ENCODE results near the gene NAV2. TPM values are rescaled to one million over a fixed set of nuclear protein-coding genes. Genes with fewer than 3 reads are reported as not detected.

NAV2 gene
- polyA plus RNA-seq, 1 donor (not counting 4 experiments of a cell fraction or from before 2014, with no cell fraction given): 4.0 TPM

GRCh38 chr11:19852288-19852687, 139.7 kb downstream of the NAV2 start:
- no peaks in the 10 kb centered on the region for H3K36me3 ChIP-seq (ENCODE audit: control insufficient read depth in 2 of 2, extremely low read depth in 1 of 2, insufficient read depth in 2 of 2, low read length in 2 of 2)
- no peaks in the 10 kb centered on the region for H3K4me1 ChIP-seq (ENCODE audit: control insufficient read depth, extremely low read depth, insufficient read depth, low read length)
- H3K27ac ChIP-seq (ENCODE audit: control insufficient read depth, insufficient read depth, low read length): no peak overlapping the region
- H3K9ac ChIP-seq (ENCODE audit: control insufficient read depth, extremely low read depth, insufficient read depth, low read length): no peak overlapping the region
- H4K20me1 ChIP-seq (ENCODE audit: control insufficient read depth, extremely low read depth, insufficient read depth, low read length): no peaks in the 10 kb centered on the region
- TF ChIP-seq EZH2 (IDR thresholded peaks at IDR 0.05; ENCODE audit: low read length) (no peak), CTCF (optimal IDR thresholded peaks at IDR 0.05 in 1 of 3, IDR thresholded peaks at IDR 0.05 in 1 of 3, conservative IDR thresholded peaks at IDR 0.05 in 1 of 3; ENCODE audit: extremely low read depth in 1 of 3, insufficient read depth in 2 of 3, low read length in 3 of 3) (no peak)
- no peaks in the 10 kb centered on the region for H3K9me3 ChIP-seq (ENCODE audit: control insufficient read depth, low read depth, low read length)
- H3K9me1 ChIP-seq (ENCODE audit: control insufficient read depth, extremely low read depth, insufficient read depth, low read length): no peaks in the 10 kb centered on the region
- H3K27me3 ChIP-seq (ENCODE audit: control insufficient read depth, extremely low read depth, insufficient read depth, low read length): peaks cover 2% of the 10 kb centered on the region
- FAIRE-seq: no peak
- no peak for DNase-seq (ENCODE audit: low read depth, low spot score)
- no peak overlapping the region for H3K4me3 ChIP-seq (ENCODE audit: control insufficient read depth in 2 of 3, extremely low read depth in 1 of 3, insufficient read depth in 2 of 3, low read depth in 1 of 3, low read length in 3 of 3)
- H3K79me2 ChIP-seq (ENCODE audit: control insufficient read depth, insufficient read depth, low read length): no peaks in the 10 kb centered on the region
- H3K4me2 ChIP-seq (ENCODE audit: control insufficient read depth, extremely low read depth, insufficient read depth, low read depth, low read length): no peak overlapping the region
- dilution Hi-C loops (cut with MboI; ENCODE audit: extremely low pct_ligation_motif_present, low sequenced_read_pairs): no loop called here
- no peak overlapping the region for H2AFZ ChIP-seq (ENCODE audit: control insufficient read depth, low read length)

GRCh38 chr11:19853016-19853415, 140.4 kb downstream of the NAV2 start:
- dilution Hi-C loops (cut with MboI; ENCODE audit: extremely low pct_ligation_motif_present, low sequenced_read_pairs): no loop called here
- TF ChIP-seq EZH2 (IDR thresholded peaks at IDR 0.05; ENCODE audit: low read length) (no peak), CTCF (optimal IDR thresholded peaks at IDR 0.05 in 1 of 3, IDR thresholded peaks at IDR 0.05 in 1 of 3, conservative IDR thresholded peaks at IDR 0.05 in 1 of 3; ENCODE audit: extremely low read depth in 1 of 3, insufficient read depth in 2 of 3, low read length in 3 of 3) (no peak)

More at GRCh38 chr11:19853016-19853415, 140.4 kb downstream of the NAV2 start:
- Histone ChIP-seq H3K4me1 (ENCODE audit: control insufficient read depth, extremely low read depth, insufficient read depth, low read length) (no peaks in the 10 kb centered on the region), H3K9ac (ENCODE audit: control insufficient read depth, extremely low read depth, insufficient read depth, low read length) (no peak overlapping the region), H3K9me1 (ENCODE audit: control insufficient read depth, extremely low read depth, insufficient read depth, low read length) (no peaks in the 10 kb centered on the region), H4K20me1 (ENCODE audit: control insufficient read depth, extremely low read depth, insufficient read depth, low read length) (no peaks in the 10 kb centered on the region), H3K79me2 (ENCODE audit: control insufficient read depth, insufficient read depth, low read length) (no peaks in the 10 kb centered on the region), H3K4me2 (ENCODE audit: control insufficient read depth, extremely low read depth, insufficient read depth, low read depth, low read length) (no peak overlapping the region), H3K9me3 (ENCODE audit: control insufficient read depth, low read depth, low read length) (no peaks in the 10 kb centered on the region), H3K27me3 (ENCODE audit: control insufficient read depth, extremely low read depth, insufficient read depth, low read length) (peaks cover 2% of the 10 kb centered on the region), H3K4me3 (ENCODE audit: control insufficient read depth in 2 of 3, extremely low read depth in 1 of 3, insufficient read depth in 2 of 3, low read depth in 1 of 3, low read length in 3 of 3) (no peak overlapping the region), H2AFZ (ENCODE audit: control insufficient read depth, low read length) (no peak overlapping the region), H3K27ac (ENCODE audit: control insufficient read depth, insufficient read depth, low read length) (no peak overlapping the region), H3K36me3 (ENCODE audit: control insufficient read depth in 2 of 2, extremely low read depth in 1 of 2, insufficient read depth in 2 of 2, low read length in 2 of 2) (no peaks in the 10 kb centered on the region)
- no peak for FAIRE-seq
- DNase-seq (ENCODE audit: low read depth, low spot score): no peak
